ENCODE measurements around the gene SRMS.
"Not testable (repeated sequence)": the region's sequence is repeated elsewhere in the genome, so short reads cannot be mapped to it uniquely, and the experiment has no call there.

SRMS gene

DNA sequence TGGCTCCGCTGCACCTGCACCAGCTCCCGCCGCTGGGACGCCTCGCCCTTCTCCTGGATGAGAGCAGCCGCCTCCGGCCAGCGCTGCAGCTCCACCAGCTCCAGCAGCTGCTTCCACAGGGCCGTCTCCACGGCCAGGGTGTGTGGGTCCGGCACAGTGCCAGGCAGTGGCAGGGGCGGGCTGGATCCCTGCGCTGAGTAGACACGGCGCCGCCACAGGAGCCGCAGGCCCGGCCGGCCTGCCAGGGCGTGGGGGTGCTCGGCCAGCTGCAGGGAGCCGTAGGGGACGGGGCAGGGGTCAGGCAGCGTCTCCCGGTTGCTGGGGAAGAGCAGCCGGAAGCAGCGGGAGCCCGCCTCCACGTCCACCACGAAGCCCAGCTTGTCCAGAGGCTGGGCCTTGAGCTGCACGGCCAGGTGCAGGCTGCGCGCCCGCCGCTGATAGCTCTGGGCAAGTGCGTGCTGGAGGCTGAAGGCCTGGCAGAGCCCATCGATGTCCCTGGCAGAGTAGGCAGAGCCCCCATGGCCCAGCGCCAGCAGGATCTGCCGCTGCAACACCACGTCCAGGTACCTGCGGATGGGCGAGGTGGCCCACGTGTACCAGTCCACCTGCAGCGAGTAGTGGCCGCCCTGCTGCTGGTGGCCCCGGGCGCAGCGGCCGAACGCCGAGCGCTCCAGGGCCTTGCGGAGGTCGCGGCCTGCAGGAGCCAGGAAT is 15.8 kb upstream of the SRMS start:
- DNase-seq (ENCODE audit: low read depth): no peak
- TF ChIP-seq, protein P1, sequence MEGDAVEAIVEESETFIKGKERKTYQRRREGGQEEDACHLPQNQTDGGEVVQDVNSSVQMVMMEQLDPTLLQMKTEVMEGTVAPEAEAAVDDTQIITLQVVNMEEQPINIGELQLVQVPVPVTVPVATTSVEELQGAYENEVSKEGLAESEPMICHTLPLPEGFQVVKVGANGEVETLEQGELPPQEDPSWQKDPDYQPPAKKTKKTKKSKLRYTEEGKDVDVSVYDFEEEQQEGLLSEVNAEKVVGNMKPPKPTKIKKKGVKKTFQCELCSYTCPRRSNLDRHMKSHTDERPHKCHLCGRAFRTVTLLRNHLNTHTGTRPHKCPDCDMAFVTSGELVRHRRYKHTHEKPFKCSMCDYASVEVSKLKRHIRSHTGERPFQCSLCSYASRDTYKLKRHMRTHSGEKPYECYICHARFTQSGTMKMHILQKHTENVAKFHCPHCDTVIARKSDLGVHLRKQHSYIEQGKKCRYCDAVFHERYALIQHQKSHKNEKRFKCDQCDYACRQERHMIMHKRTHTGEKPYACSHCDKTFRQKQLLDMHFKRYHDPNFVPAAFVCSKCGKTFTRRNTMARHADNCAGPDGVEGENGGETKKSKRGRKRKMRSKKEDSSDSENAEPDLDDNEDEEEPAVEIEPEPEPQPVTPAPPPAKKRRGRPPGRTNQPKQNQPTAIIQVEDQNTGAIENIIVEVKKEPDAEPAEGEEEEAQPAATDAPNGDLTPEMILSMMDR (IDR thresholded peaks at IDR 0.05; ENCODE audit: low read length, missing control alignments): no peak
- no peak overlapping the region for H3K4me3 ChIP-seq (replicated peaks; ENCODE audit: low read depth, low read length)

DNA sequence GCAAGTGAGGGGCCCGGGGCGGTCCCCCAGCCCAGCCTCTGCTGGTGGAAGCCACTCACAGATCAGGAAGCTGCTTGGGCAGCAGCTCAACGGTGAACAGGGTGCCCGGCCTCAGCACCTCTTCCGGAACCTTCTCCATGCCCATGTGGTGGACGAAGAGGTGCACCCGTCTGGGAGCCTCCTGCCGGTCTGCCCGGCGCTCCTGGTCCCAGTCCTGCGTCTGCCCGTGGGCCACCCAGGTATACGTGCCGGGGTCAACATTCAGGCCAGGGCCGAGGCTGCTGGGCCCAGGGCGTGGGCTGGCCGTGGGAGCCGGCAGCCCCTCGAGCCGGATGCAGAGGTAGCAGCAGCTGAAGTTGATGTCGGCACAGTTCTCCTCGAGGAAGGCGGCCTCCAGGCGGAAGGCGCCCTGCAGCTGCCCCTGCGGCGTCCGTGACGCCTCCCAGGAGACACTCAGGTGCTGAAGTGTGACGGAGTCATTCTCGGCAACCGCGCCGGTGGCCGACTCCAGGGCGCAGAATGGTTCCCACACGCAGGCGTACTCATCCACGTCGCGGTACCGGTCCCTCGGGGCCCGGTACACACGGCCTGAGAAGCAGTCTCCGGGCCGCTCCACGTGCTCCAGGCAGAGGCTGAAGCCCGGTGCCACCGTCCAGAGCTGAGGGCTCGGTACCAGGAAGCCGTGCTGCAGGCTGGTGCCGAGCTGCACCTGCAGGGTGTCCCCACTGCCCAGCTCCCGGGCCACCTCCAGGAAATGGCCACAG is 15.1 kb upstream of the SRMS start:
- TF ChIP-seq, protein P1 (IDR thresholded peaks at IDR 0.05; ENCODE audit: low read length, missing control alignments): no peak
- no peak overlapping the region for H3K4me3 ChIP-seq (replicated peaks; ENCODE audit: low read depth, low read length)
- no peak for DNase-seq (ENCODE audit: low read depth)

DNA sequence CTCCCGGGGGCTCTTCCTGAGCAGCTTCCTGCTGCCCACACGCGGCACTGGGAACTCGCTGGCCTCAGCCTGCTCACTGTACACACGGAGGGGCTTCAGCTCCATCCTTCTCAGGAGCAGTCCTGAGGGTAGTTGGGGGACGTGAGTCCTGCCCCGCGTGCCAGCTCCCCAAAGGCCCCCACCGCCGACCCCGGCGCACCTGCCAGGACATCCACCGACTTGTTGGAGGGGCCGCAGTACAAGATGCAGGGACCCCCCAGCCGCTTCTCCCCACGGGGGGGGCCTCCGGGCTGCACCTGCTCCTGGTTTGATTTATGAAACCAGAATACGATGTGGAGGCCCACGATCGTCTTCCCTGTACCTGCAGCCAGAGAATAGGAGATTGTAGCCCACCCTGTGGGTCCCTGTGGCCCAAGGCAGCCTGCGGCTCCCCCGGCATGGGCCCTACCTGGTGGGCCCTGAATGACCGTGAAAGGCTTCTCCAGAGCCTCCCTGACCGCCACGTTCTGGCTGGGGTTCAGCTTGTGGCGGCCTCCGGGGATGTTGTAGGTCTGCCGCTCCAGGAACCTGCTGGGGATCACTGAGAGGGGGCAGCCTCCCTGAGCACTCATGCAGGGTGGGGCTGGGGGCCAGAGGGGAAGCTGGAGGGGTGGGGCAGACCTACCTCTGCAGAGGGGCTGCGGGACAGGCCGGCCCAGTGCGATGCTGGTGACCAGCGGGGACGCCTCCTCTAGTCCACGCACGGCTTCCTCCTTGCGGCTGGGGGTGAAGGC is 14.3 kb upstream of the SRMS start:
- TF ChIP-seq, protein P1 (IDR thresholded peaks at IDR 0.05; ENCODE audit: low read length, missing control alignments): no peak
- H3K4me3 ChIP-seq (replicated peaks; ENCODE audit: low read depth, low read length): no peak overlapping the region

GRCh38 chr20:63560856-63561609 is 13.5 kb upstream of the SRMS start:
- no peak overlapping the region for H3K4me3 ChIP-seq (replicated peaks; ENCODE audit: low read depth, low read length)
- DNase-seq (ENCODE audit: low read depth): no peak
- TF ChIP-seq, protein P1 (IDR thresholded peaks at IDR 0.05; ENCODE audit: low read length, missing control alignments): no peak

More for the DNA sequence above, 14.3 kb upstream of the SRMS start:
- DNase-seq (ENCODE audit: low read depth): no peak

- TF ChIP-seq, protein P1 (IDR thresholded peaks at IDR 0.05; ENCODE audit: low read length, missing control alignments): no peak
- H3K4me3 ChIP-seq (replicated peaks; ENCODE audit: low read depth, low read length): no peak overlapping the region
- DNase-seq (ENCODE audit: low read depth): no peak
Measured at GRCh38 chr20:63560333-63560805, 12.8 kb upstream of the SRMS start.

- H3K4me3 ChIP-seq (replicated peaks; ENCODE audit: low read depth, low read length); DNase-seq (ENCODE audit: low read depth): not testable (repeated sequence)
Measured at GRCh38 chr20:63559485-63560332, 12.2 kb upstream of the SRMS start.

All from fibroblast of pulmonary artery (primary cell).